ENCODE results near the gene ENOSF1.

- TF ChIP-seq CTCF (IDR thresholded peaks at IDR 0.05; ENCODE audit: insufficient read depth, low read length, poor library complexity, severe bottlenecking), result no peak
- no peak for TF ChIP-seq EZH2phosphoT487 (conservative IDR thresholded peaks at IDR 0.05; ENCODE audit: low read length)
These were observed 1.8 kb downstream of the ENOSF1 start for GRCh38 chr18:710418-711300.

Measured in SU-DHL-6 (cell line).